H1 (cell line): ENCODE measurements around the gene CFAP61. TPM values are rescaled to one million over a fixed set of nuclear protein-coding genes. Genes with fewer than 3 reads are reported as not detected.

ENCODE experiments used
- CTCF ChIA-PET: fragments of 300-600 bp; sonication (Branson Sonifier 250); formaldehyde crosslinking; loops from one replicate; lab custom pipeline; 2021; ENCODE audit not compliant: partially characterized antibody; lab: Charles Lee
- POLR2A ChIA-PET: fragments of 300-600 bp; sonication (Branson Sonifier 250); formaldehyde crosslinking; loops from one replicate; lab custom pipeline; 2021; ENCODE audit warnings: inconsistent platforms; ENCODE audit not compliant: partially characterized antibody; lab: Charles Lee
- DNase-seq, 2 experiments: peaks; one replicate each; pipeline versions ENCODE4 v3.0.0 to v3.0.0-alpha.2; 2010 to 2022; ENCODE audit warnings: low spot score in 2 of 2, low read depth in 1 of 2, mixed read lengths in 1 of 2
- FAIRE-seq: peaks from 2 replicates; lab custom pipeline; 2011; peaks lifted over from hg19 to GRCh38; lab: Jason Lieb, UNC
- H2AFZ ChIP-seq: 2 replicates; pipeline ENCODE4 v1.8.1; 2012; ENCODE audit warnings: low read length, inconsistent platforms
- H2AK5ac ChIP-seq: 2 replicates; pipeline ENCODE4 v1.6.1; 2013; ENCODE audit warnings: low read depth, low read length
- H2BK120ac ChIP-seq: replicated peaks from 2 replicates; pipeline ENCODE3; 2013; ENCODE audit warnings: low read depth, low read length, inconsistent platforms
- H2BK12ac ChIP-seq: 2 replicates; pipeline ENCODE4 v1.6.1; 2013; ENCODE audit warnings: low read depth, low read length
- H2BK15ac ChIP-seq: 2 replicates; pipeline ENCODE4 v1.6.1; 2013; ENCODE audit warnings: low read length
- H2BK20ac ChIP-seq: 2 replicates; pipeline ENCODE4 v1.6.1; 2013; ENCODE audit warnings: low read length
- H2BK5ac ChIP-seq: 2 replicates; pipeline ENCODE4 v1.6.1; 2013; ENCODE audit warnings: low read depth, low read length
- H3K14ac ChIP-seq: 2 replicates; pipeline ENCODE4 v1.6.1; 2013; ENCODE audit warnings: inconsistent platforms; ENCODE audit not compliant: insufficient read length
- H3K18ac ChIP-seq: 2 replicates; pipeline ENCODE4 v1.6.1; 2013; ENCODE audit warnings: low read length; ENCODE audit errors: extremely low read depth
- H3K23ac ChIP-seq: 2 replicates; pipeline ENCODE4 v1.6.1; 2013; ENCODE audit warnings: inconsistent platforms; ENCODE audit not compliant: insufficient read length
- H3K23me2 ChIP-seq: 2 replicates; pipeline ENCODE4 v1.6.1; 2013; ENCODE audit warnings: low read depth, low read length
- H3K27ac ChIP-seq: 2 replicates; pipeline ENCODE4 v1.6.1; 2011; ENCODE audit warnings: low read depth, low read length, inconsistent platforms
- H3K27me3 ChIP-seq, 4 experiments: replicated peaks in 1 of 4; 1 replicate in 1 of 4; 2 replicates in 3 of 4; pipeline versions ENCODE4 v1.6.1 to v1.8.1; 2011 to 2013; ENCODE audit warnings: low read length in 3 of 4, mild to moderate bottlenecking in 3 of 4, inconsistent platforms in 2 of 4, mixed read lengths in 2 of 4, moderate library complexity in 1 of 4; ENCODE audit not compliant: control insufficient read depth in 3 of 4, insufficient read depth in 3 of 4; ENCODE audit errors: extremely low read depth in 1 of 4
- H3K36me3 ChIP-seq, 4 experiments: 2 replicates each; pipeline versions ENCODE4 v1.6.1 to v1.8.1; 2011 to 2013; ENCODE audit warnings: mild to moderate bottlenecking in 4 of 4, low read length in 3 of 4, moderate library complexity in 2 of 4, control low read depth in 1 of 4, inconsistent platforms in 1 of 4; ENCODE audit not compliant: insufficient read depth in 4 of 4, control insufficient read depth in 2 of 4
- H3K4ac ChIP-seq: replicated peaks from 2 replicates; pipeline ENCODE3; 2013; ENCODE audit warnings: low read length, low read depth, mixed read lengths, inconsistent platforms; ENCODE audit not compliant: insufficient read length
- H3K4me1 ChIP-seq, 4 experiments: replicated peaks in 1 of 4; 1 replicate in 1 of 4; 2 replicates in 3 of 4; pipeline versions ENCODE4 v1.6.1 to v1.8.1; 2011 to 2013; ENCODE audit warnings: low read length in 3 of 4, inconsistent platforms in 2 of 4, mixed read lengths in 1 of 4; ENCODE audit not compliant: insufficient read depth in 4 of 4, control insufficient read depth in 3 of 4
- H3K4me2 ChIP-seq, 2 experiments: 2 replicates each; pipeline versions ENCODE4 v1.6.1 to v1.8.1; 2011 to 2013; ENCODE audit warnings: low read depth in 2 of 2, low read length in 2 of 2, control low read depth in 1 of 2, inconsistent platforms in 1 of 2, mild to moderate bottlenecking in 1 of 2; ENCODE audit not compliant: insufficient read depth in 1 of 2
- H3K4me3 ChIP-seq, 4 experiments: fragments of 200-600, 300-600 bp in 1 of 4; sonication (generic), shearing (Covaris generic), sonication (Bioruptor Twin) in 1 of 4; 2 replicates each; pipeline versions ENCODE4 v1.5.1 to v1.8.1; 2011 to 2016; ENCODE audit warnings: low read length in 4 of 4, low read depth in 3 of 4, control low read depth in 2 of 4, inconsistent platforms in 2 of 4, mild to moderate bottlenecking in 2 of 4, mixed read lengths in 1 of 4, moderate library complexity in 1 of 4; ENCODE audit not compliant: insufficient read depth in 2 of 4; ENCODE audit errors: extremely low read depth in 1 of 4
- H3K56ac ChIP-seq: replicated peaks from 2 replicates; pipeline ENCODE3; 2013; ENCODE audit warnings: low read depth, mild to moderate bottlenecking, mixed read lengths, low read length, inconsistent platforms; ENCODE audit not compliant: insufficient read length
- H3K79me1 ChIP-seq: 2 replicates; pipeline ENCODE4 v1.6.1; 2013; ENCODE audit warnings: low read depth, low read length, control low read depth
- H3K79me2 ChIP-seq, 2 experiments: 2 replicates each; pipeline versions ENCODE4 v1.6.1 to v1.8.1; 2012 to 2013; ENCODE audit warnings: low read length in 2 of 2, mild to moderate bottlenecking in 2 of 2, inconsistent platforms in 1 of 2; ENCODE audit not compliant: insufficient read depth in 2 of 2, control insufficient read depth in 1 of 2
- H3K9ac ChIP-seq, 4 experiments: replicated peaks in 1 of 4; 1 replicate in 1 of 4; 2 replicates in 3 of 4; pipeline versions ENCODE4 v1.6.1 to v1.8.1; 2011 to 2013; ENCODE audit warnings: low read depth in 3 of 4, low read length in 3 of 4, control low read depth in 2 of 4, mild to moderate bottlenecking in 2 of 4, moderate library complexity in 2 of 4, inconsistent platforms in 1 of 4; ENCODE audit errors: extremely low read depth in 1 of 4
- H3K9me3 ChIP-seq, 2 experiments: 2 replicates each; pipeline versions ENCODE4 v1.6.1 to v1.8.1; 2012 to 2013; ENCODE audit warnings: mild to moderate bottlenecking in 2 of 2, moderate library complexity in 2 of 2, control low read depth in 1 of 2, inconsistent platforms in 1 of 2, low read depth in 1 of 2, low read length in 1 of 2, mixed read lengths in 1 of 2; ENCODE audit not compliant: insufficient read depth in 2 of 2
- H4K20me1 ChIP-seq, 2 experiments: replicated peaks in 1 of 2; 2 replicates each; pipeline versions ENCODE3 to v1.8.1; 2011 to 2013; ENCODE audit warnings: inconsistent platforms in 2 of 2, low read length in 2 of 2, mild to moderate bottlenecking in 1 of 2; ENCODE audit not compliant: insufficient read depth in 2 of 2, control insufficient read depth in 1 of 2
- H4K5ac ChIP-seq: 2 replicates; pipeline ENCODE4 v1.6.1; 2013; ENCODE audit warnings: low read length, low read depth, mixed read lengths, inconsistent platforms; ENCODE audit not compliant: insufficient read length
- H4K8ac ChIP-seq: 2 replicates; pipeline ENCODE4 v1.8.0; 2013; ENCODE audit warnings: mild to moderate bottlenecking, moderate library complexity, low read length, inconsistent platforms; ENCODE audit not compliant: insufficient read depth; ENCODE audit errors: extremely low read depth
- H4K91ac ChIP-seq: replicated peaks from 2 replicates; pipeline ENCODE3; 2013; ENCODE audit warnings: low read length, mixed read lengths, inconsistent platforms; ENCODE audit not compliant: insufficient read length
- GTF2F1 ChIP-seq: IDR thresholded peaks from 2 replicates; pipeline ENCODE4 v1.6.1; 2012; ENCODE audit warnings: low read depth, low read length, improper control_type of control experiment, borderline replicate concordance
- HDAC2 ChIP-seq, 2 experiments: fragments of 300-600 bp in 1 of 2; sonication (generic) in 1 of 2; IDR thresholded peaks; 2 replicates each; pipeline ENCODE4 v1.6.1; 2011 to 2012; ENCODE audit warnings: low read depth in 2 of 2, low read length in 2 of 2, mild to moderate bottlenecking in 2 of 2, moderate library complexity in 2 of 2, borderline replicate concordance in 1 of 2, inconsistent platforms in 1 of 2
- WGBS, 2 experiments: shearing (Covaris generic) in 1 of 2; methylation state at CpG; one replicate each; pipeline versions ENCODE4 v1.1.6 to v1.1.7; 2013 to 2015; ENCODE audit warnings: low lambda C conversion rate in 2 of 2, mixed read lengths in 2 of 2, inconsistent platforms in 1 of 2, low coverage in 1 of 2, missing lambda C conversion rate in 1 of 2; ENCODE audit not compliant: insufficient replicate concordance in 2 of 2, insufficient coverage in 1 of 2, insufficient read length in 1 of 2; ENCODE audit errors: extremely low coverage in 1 of 2, missing lambda C conversion rate in 1 of 2; 5-methylcytosine and 5-hydroxymethylcytosine counted together
- long read RNA-seq, 2 experiments: library from RNA in 1 of 2; library from capped mRNA in 1 of 2; stranded (forward); transcript quantifications; one replicate each; pipeline ENCODE4 v2.0.0, GENCODE V29; 2021; ENCODE audit warnings: inconsistent platforms in 1 of 2
- polyA minus RNA-seq, 3 experiments: library from RNA; depleted of rRNA, polyadenylated mRNA; stranded (reverse); fragments of >200 nt; gene quantifications; 1 replicate in 2 of 3; 2 replicates in 1 of 3; pipeline ENCODE4 v1.2.3, GENCODE V29; 2011
- polyA plus RNA-seq, 7 experiments: library from polyadenylated mRNA; depleted of rRNA in 3 of 7; stranded (reverse) in 5 of 7; unstranded in 2 of 7; fragments of >200 nt in 5 of 7; fragments of 200-250 nt in 2 of 7; gene quantifications; 1 replicate in 5 of 7; 2 replicates in 1 of 7; 4 replicates in 1 of 7; pipeline versions ENCODE4 v1.2.1 to v1.2.3, GENCODE V29; 2011 to 2013; ENCODE audit warnings: missing spikeins in 2 of 7, mixed read lengths in 2 of 7
- total RNA-seq: library from RNA; stranded (reverse); fragmentation: NEBNext Ultra II Directional; extraction: Animal tissue kit (Norgen Biotek cat#: 25700); gene quantifications from 2 replicates; pipeline ENCODE4 v1.2.1, GENCODE V29; 2021

CFAP61 gene, protein sequence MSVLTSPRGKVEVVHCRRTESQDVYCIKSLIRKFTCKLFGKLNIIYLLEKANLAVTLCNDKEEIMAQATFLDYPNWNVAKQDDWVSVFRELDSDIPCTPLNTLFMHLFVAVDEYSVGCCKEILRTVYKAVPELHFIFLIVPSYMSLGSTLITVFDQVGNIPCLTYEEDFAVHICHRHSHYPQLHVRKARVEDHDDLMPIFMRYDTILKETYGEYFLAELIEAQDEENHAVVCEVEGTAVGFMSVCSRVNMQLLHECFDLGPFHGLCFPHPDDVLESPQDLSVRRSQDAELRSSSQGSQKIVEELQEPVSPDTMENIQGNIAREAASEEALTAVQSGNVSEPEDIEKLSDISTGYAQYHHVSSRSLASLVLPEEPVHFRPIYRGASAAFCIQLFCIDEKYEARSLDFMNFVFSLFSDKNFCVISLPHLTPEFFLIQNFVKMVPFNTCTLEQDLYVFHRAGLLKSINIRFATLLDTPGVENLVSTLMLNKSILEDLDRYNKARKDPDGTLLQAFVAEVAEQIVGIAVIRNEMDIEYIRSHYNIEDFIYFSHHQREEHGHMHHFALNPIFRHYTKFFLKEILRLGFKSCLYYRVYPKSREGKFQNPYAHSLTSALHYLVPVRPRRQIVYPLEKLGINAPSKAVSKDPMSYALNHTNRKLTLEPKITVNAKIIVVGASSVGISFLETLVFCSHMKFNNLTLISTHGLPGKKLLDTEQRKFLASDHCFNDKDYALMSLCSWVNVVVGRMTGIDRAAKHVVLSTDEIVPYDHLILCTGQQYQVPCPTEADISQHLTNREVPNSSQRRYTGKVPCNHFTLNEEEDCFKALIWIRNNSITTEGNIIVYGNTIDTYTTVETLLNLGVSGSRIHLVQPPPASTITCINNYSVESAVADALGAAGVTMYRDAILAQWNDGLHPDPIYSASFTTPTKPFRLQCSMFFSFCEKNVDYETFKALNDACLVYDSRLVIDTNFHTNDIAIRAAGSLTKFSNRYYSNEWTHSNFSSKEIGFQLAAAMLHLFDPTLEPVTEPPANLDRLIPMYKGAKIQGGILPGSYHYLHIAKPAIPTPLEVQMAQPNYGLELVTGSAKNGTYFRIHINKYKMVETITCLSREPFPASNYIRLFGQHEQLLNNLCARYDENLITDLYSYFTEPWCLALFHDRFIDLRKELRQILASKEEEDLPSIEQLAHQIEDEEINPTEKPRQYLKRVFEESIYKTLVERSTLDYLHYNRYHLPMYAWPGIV
- total RNA-seq = 0.61 TPM in 1 of 2 replicates, not detected in the other
- 0.08 and 0.29 TPM in 2 replicates for polyA plus RNA-seq (2011; rRNA removed)
- polyA plus RNA-seq (2011; cell fraction: cytosol; rRNA removed) = 0.14 TPM
- polyA plus RNA-seq (2011; cell fraction: nucleus; rRNA removed) = 0.57 TPM
- 0.59 to 1.0 TPM in 2 of 4 replicates, not detected in the others for polyA plus RNA-seq (2012, experiment 1 of 2)
- polyA plus RNA-seq (2012, experiment 2 of 2) = not detected
- 0.06 TPM for polyA plus RNA-seq (2013, experiment 1 of 2)
- 0.17 TPM for polyA plus RNA-seq (2013, experiment 2 of 2)
- 0.95 and 1.7 TPM in 2 replicates for polyA minus RNA-seq (2011; rRNA and poly(A)+ RNA removed)
- not detected for polyA minus RNA-seq (2011; cell fraction: cytosol; rRNA and poly(A)+ RNA removed)
- not detected for polyA minus RNA-seq (2011; cell fraction: nucleus; rRNA and poly(A)+ RNA removed)
- long read RNA-seq, experiment 1 = 0 reads
- long read RNA-seq, experiment 2 = 0 reads

DNA sequence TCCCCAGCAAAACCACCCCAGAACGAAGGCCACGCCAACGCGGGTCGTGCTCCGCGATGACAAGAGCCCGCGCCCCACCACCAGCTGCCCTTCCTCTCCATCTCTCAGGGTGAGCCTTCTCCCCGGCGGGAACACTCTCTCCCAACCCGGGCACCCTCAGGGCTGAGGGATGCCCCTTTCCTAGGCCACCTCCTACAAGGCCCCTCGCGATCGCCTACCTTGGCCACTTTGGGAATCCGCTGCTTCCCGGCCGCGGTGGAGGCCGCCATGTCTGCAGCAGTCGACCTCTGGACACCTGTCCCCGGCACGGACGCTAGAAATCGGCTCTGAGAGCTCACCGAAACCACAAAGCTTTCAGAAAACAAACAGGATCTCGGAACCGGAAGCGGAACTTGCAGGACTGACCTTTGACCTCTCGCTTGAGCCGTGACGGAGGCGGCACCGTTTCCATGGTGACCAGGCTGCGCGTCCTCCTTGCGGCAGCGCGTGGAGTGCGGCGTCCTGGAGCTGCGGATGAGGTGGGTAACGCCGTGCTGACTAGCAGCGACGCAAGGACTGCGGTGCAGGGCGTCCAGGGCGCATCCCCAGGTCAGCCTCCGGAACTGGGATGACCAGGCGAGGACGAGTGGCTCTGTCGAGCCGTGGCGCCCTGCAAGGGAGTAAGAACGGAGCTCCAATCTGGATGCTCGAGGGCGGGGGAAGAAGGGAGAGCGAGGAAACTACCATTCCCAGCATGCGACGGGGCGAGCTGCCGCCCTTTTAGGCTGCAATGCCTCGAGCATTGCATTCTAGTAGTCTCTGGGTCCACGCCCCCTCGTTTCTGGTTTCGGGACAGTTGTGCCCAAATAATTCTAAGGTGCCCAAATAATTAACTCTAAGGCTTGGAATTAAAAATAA lies at the start of gene CFAP61, which contains the start of gene CRNKL1:
Gene CFAP61, plus strand, starts transcription at position 459 of the 897 bp plus-strand sequence. CDS start 4,122 bp downstream, outside the sequence.
Gene CRNKL1, minus strand, starts transcription at position 393 of the 897 bp plus-strand sequence. Its CDS starts 124 bp downstream, at position 269.
- peak within 1 kb of the TSS; percentile 85 for H2BK5ac ChIP-seq
- CTCF ChIA-PET = interaction anchor here (1.1 to 1.7 kb wide), 7 partner anchors 10 to 267 kb away, joined by 3 to 5 read pairs (median 3); partner anchors contain the start of gene NAA20
- DNase-seq (peak; percentile 91 to 97), FAIRE-seq (peak; percentile 71)
- peak within 1 kb of the TSS; percentile 51 to 86 (median 81) for H3K9ac ChIP-seq
- no peak within 1 kb of the TSS for H2BK120ac ChIP-seq
- H3K27me3 ChIP-seq = no peaks in the 10 kb centered on the region
- peaks cover 0 to 24% (median 22%) of the 10 kb centered on the region in 4 experiments; a peak in 5 of 8 replicates for H3K36me3 ChIP-seq
- H3K4me3 ChIP-seq = peak within 1 kb of the TSS; percentile 76 to 98 (median 98)
- peak within 1 kb of the TSS; percentile 65 for H3K56ac ChIP-seq
- peak within 1 kb of the TSS; percentile 83 for H2AFZ ChIP-seq
- POLR2A ChIA-PET = interaction anchor here (0.6 to 1.4 kb wide), 5 partner anchors 8 to 1139 kb away, joined by 3 to 5 read pairs (median 4); no protein-coding TSS in a partner anchor
- H3K23me2 ChIP-seq = no peaks in the 10 kb centered on the region; the same call in 1 of the 2 replicates
- H2BK20ac ChIP-seq = no peak within 1 kb of the TSS
- no peaks in the 10 kb centered on the region for H3K9me3 ChIP-seq
- H3K4me2 ChIP-seq = peak within 1 kb of the TSS; percentile 69 to 96
- no peak within 1 kb of the TSS for H3K23ac ChIP-seq
- no peak within 1 kb of the TSS for H2BK15ac ChIP-seq
- no peaks in the 10 kb centered on the region for H3K79me1 ChIP-seq
- H4K8ac ChIP-seq = peak within 1 kb of the TSS; percentile 88
- peak within 1 kb of the TSS; percentile 75; the same call in 1 of the 2 replicates for H2BK12ac ChIP-seq
- H4K20me1 ChIP-seq = peaks cover 0 to 2% of the 10 kb centered on the region in 2 experiments
- H3K18ac ChIP-seq = 0 out of 2 replicates have a peak within 1 kb of the TSS, but pooled peaks have one; percentile 20
- 1% methylated on average over 61 of the region's 67 CpGs; no CpG with 5 or more reads in 1 of the 2 experiments for WGBS, 2 experiments
- no peak within 1 kb of the TSS for H3K4ac ChIP-seq
- peak within 1 kb of the TSS; percentile 67 for H3K27ac ChIP-seq
- H4K5ac ChIP-seq = no peak within 1 kb of the TSS
- H3K4me1 ChIP-seq = peaks cover 0 to 4% (median 2%) of the 10 kb centered on the region in 4 experiments; a peak in 2 of 7 replicates
- peaks cover 6 to 16% of the 10 kb centered on the region in 2 experiments for H3K79me2 ChIP-seq
- no peak within 1 kb of the TSS for H2AK5ac ChIP-seq
- no peak within 1 kb of the TSS for H4K91ac ChIP-seq
- H3K14ac ChIP-seq = no peak within 1 kb of the TSS
- TF ChIP-seq GTF2F1 (no peak), HDAC2 (IDR thresholded peaks at IDR 0.05; ENCODE audit: borderline replicate concordance in 1 of 2, low read depth in 2 of 2, low read length in 2 of 2) (peak; percentile 41 to 99; a peak in 3 of 4 replicates)
